H1 (cell line): ENCODE measurements around the gene C19orf38. TPM values are rescaled to one million over a fixed set of nuclear protein-coding genes. Genes with fewer than 3 reads are reported as not detected.

ENCODE experiments used
- CTCF ChIA-PET: fragments of 300-600 bp; sonication (Branson Sonifier 250); formaldehyde crosslinking; loops from one replicate; lab custom pipeline; 2021; ENCODE audit not compliant: partially characterized antibody; lab: Charles Lee
- POLR2A ChIA-PET: fragments of 300-600 bp; sonication (Branson Sonifier 250); formaldehyde crosslinking; loops from one replicate; lab custom pipeline; 2021; ENCODE audit warnings: inconsistent platforms; ENCODE audit not compliant: partially characterized antibody; lab: Charles Lee
- DNase-seq, 2 experiments: peaks; one replicate each; pipeline versions ENCODE4 v3.0.0 to v3.0.0-alpha.2; 2010 to 2022; ENCODE audit warnings: low spot score in 2 of 2, low read depth in 1 of 2, mixed read lengths in 1 of 2
- FAIRE-seq: peaks from 2 replicates; lab custom pipeline; 2011; peaks lifted over from hg19 to GRCh38; lab: Jason Lieb, UNC
- H2AFZ ChIP-seq: 2 replicates; pipeline ENCODE4 v1.8.1; 2012; ENCODE audit warnings: low read length, inconsistent platforms
- H2AK5ac ChIP-seq: 2 replicates; pipeline ENCODE4 v1.6.1; 2013; ENCODE audit warnings: low read depth, low read length
- H2BK120ac ChIP-seq: replicated peaks from 2 replicates; pipeline ENCODE3; 2013; ENCODE audit warnings: low read depth, low read length, inconsistent platforms
- H2BK12ac ChIP-seq: 2 replicates; pipeline ENCODE4 v1.6.1; 2013; ENCODE audit warnings: low read depth, low read length
- H2BK15ac ChIP-seq: 2 replicates; pipeline ENCODE4 v1.6.1; 2013; ENCODE audit warnings: low read length
- H2BK20ac ChIP-seq: 2 replicates; pipeline ENCODE4 v1.6.1; 2013; ENCODE audit warnings: low read length
- H2BK5ac ChIP-seq: 2 replicates; pipeline ENCODE4 v1.6.1; 2013; ENCODE audit warnings: low read depth, low read length
- H3K14ac ChIP-seq: 2 replicates; pipeline ENCODE4 v1.6.1; 2013; ENCODE audit warnings: inconsistent platforms; ENCODE audit not compliant: insufficient read length
- H3K18ac ChIP-seq: 2 replicates; pipeline ENCODE4 v1.6.1; 2013; ENCODE audit warnings: low read length; ENCODE audit errors: extremely low read depth
- H3K23ac ChIP-seq: 2 replicates; pipeline ENCODE4 v1.6.1; 2013; ENCODE audit warnings: inconsistent platforms; ENCODE audit not compliant: insufficient read length
- H3K23me2 ChIP-seq: 2 replicates; pipeline ENCODE4 v1.6.1; 2013; ENCODE audit warnings: low read depth, low read length
- H3K27ac ChIP-seq: 2 replicates; pipeline ENCODE4 v1.6.1; 2011; ENCODE audit warnings: low read depth, low read length, inconsistent platforms
- H3K27me3 ChIP-seq, 4 experiments: replicated peaks in 1 of 4; 1 replicate in 1 of 4; 2 replicates in 3 of 4; pipeline versions ENCODE4 v1.6.1 to v1.8.1; 2011 to 2013; ENCODE audit warnings: low read length in 3 of 4, mild to moderate bottlenecking in 3 of 4, inconsistent platforms in 2 of 4, mixed read lengths in 2 of 4, moderate library complexity in 1 of 4; ENCODE audit not compliant: control insufficient read depth in 3 of 4, insufficient read depth in 3 of 4; ENCODE audit errors: extremely low read depth in 1 of 4
- H3K36me3 ChIP-seq, 4 experiments: 2 replicates each; pipeline versions ENCODE4 v1.6.1 to v1.8.1; 2011 to 2013; ENCODE audit warnings: mild to moderate bottlenecking in 4 of 4, low read length in 3 of 4, moderate library complexity in 2 of 4, control low read depth in 1 of 4, inconsistent platforms in 1 of 4; ENCODE audit not compliant: insufficient read depth in 4 of 4, control insufficient read depth in 2 of 4
- H3K4ac ChIP-seq: replicated peaks from 2 replicates; pipeline ENCODE3; 2013; ENCODE audit warnings: low read length, low read depth, mixed read lengths, inconsistent platforms; ENCODE audit not compliant: insufficient read length
- H3K4me1 ChIP-seq, 4 experiments: replicated peaks in 1 of 4; 1 replicate in 1 of 4; 2 replicates in 3 of 4; pipeline versions ENCODE4 v1.6.1 to v1.8.1; 2011 to 2013; ENCODE audit warnings: low read length in 3 of 4, inconsistent platforms in 2 of 4, mixed read lengths in 1 of 4; ENCODE audit not compliant: insufficient read depth in 4 of 4, control insufficient read depth in 3 of 4
- H3K4me2 ChIP-seq, 2 experiments: 2 replicates each; pipeline versions ENCODE4 v1.6.1 to v1.8.1; 2011 to 2013; ENCODE audit warnings: low read depth in 2 of 2, low read length in 2 of 2, control low read depth in 1 of 2, inconsistent platforms in 1 of 2, mild to moderate bottlenecking in 1 of 2; ENCODE audit not compliant: insufficient read depth in 1 of 2
- H3K4me3 ChIP-seq, 4 experiments: fragments of 200-600, 300-600 bp in 1 of 4; sonication (generic), shearing (Covaris generic), sonication (Bioruptor Twin) in 1 of 4; 2 replicates each; pipeline versions ENCODE4 v1.5.1 to v1.8.1; 2011 to 2016; ENCODE audit warnings: low read length in 4 of 4, low read depth in 3 of 4, control low read depth in 2 of 4, inconsistent platforms in 2 of 4, mild to moderate bottlenecking in 2 of 4, mixed read lengths in 1 of 4, moderate library complexity in 1 of 4; ENCODE audit not compliant: insufficient read depth in 2 of 4; ENCODE audit errors: extremely low read depth in 1 of 4
- H3K56ac ChIP-seq: replicated peaks from 2 replicates; pipeline ENCODE3; 2013; ENCODE audit warnings: low read depth, mild to moderate bottlenecking, mixed read lengths, low read length, inconsistent platforms; ENCODE audit not compliant: insufficient read length
- H3K79me1 ChIP-seq: 2 replicates; pipeline ENCODE4 v1.6.1; 2013; ENCODE audit warnings: low read depth, low read length, control low read depth
- H3K79me2 ChIP-seq, 2 experiments: 2 replicates each; pipeline versions ENCODE4 v1.6.1 to v1.8.1; 2012 to 2013; ENCODE audit warnings: low read length in 2 of 2, mild to moderate bottlenecking in 2 of 2, inconsistent platforms in 1 of 2; ENCODE audit not compliant: insufficient read depth in 2 of 2, control insufficient read depth in 1 of 2
- H3K9ac ChIP-seq, 4 experiments: replicated peaks in 1 of 4; 1 replicate in 1 of 4; 2 replicates in 3 of 4; pipeline versions ENCODE4 v1.6.1 to v1.8.1; 2011 to 2013; ENCODE audit warnings: low read depth in 3 of 4, low read length in 3 of 4, control low read depth in 2 of 4, mild to moderate bottlenecking in 2 of 4, moderate library complexity in 2 of 4, inconsistent platforms in 1 of 4; ENCODE audit errors: extremely low read depth in 1 of 4
- H3K9me3 ChIP-seq, 2 experiments: 2 replicates each; pipeline versions ENCODE4 v1.6.1 to v1.8.1; 2012 to 2013; ENCODE audit warnings: mild to moderate bottlenecking in 2 of 2, moderate library complexity in 2 of 2, control low read depth in 1 of 2, inconsistent platforms in 1 of 2, low read depth in 1 of 2, low read length in 1 of 2, mixed read lengths in 1 of 2; ENCODE audit not compliant: insufficient read depth in 2 of 2
- H4K20me1 ChIP-seq, 2 experiments: replicated peaks in 1 of 2; 2 replicates each; pipeline versions ENCODE3 to v1.8.1; 2011 to 2013; ENCODE audit warnings: inconsistent platforms in 2 of 2, low read length in 2 of 2, mild to moderate bottlenecking in 1 of 2; ENCODE audit not compliant: insufficient read depth in 2 of 2, control insufficient read depth in 1 of 2
- H4K5ac ChIP-seq: 2 replicates; pipeline ENCODE4 v1.6.1; 2013; ENCODE audit warnings: low read length, low read depth, mixed read lengths, inconsistent platforms; ENCODE audit not compliant: insufficient read length
- H4K8ac ChIP-seq: 2 replicates; pipeline ENCODE4 v1.8.0; 2013; ENCODE audit warnings: mild to moderate bottlenecking, moderate library complexity, low read length, inconsistent platforms; ENCODE audit not compliant: insufficient read depth; ENCODE audit errors: extremely low read depth
- H4K91ac ChIP-seq: replicated peaks from 2 replicates; pipeline ENCODE3; 2013; ENCODE audit warnings: low read length, mixed read lengths, inconsistent platforms; ENCODE audit not compliant: insufficient read length
- CBX5 ChIP-seq: fragments of 300-800, 300-1000 bp; sonication (generic); IDR thresholded peaks from 2 replicates; pipeline ENCODE4 v1.7.1; 2016; ENCODE audit warnings: antibody characterized with exemption, low read length, low read depth
- CHD1 ChIP-seq: IDR thresholded peaks from 2 replicates; pipeline ENCODE4 v1.6.1; 2012; ENCODE audit warnings: low read depth, low read length, improper control_type of control experiment
- E2F6 ChIP-seq: IDR thresholded peaks from 2 replicates; pipeline ENCODE4 v1.6.1; 2012; ENCODE audit warnings: inconsistent platforms
- HDAC6 ChIP-seq: IDR thresholded peaks from one replicate; pipeline ENCODE4 v1.7.1; 2012; ENCODE audit warnings: low read depth, mild to moderate bottlenecking, inconsistent platforms, low read length, moderate library complexity
- MAFK ChIP-seq: IDR thresholded peaks from 2 replicates; pipeline ENCODE4 v1.6.1; 2012; ENCODE audit warnings: low read depth, mild to moderate bottlenecking, improper control_type of control experiment, low read length
- MAX ChIP-seq: IDR thresholded peaks from 2 replicates; pipeline ENCODE4 v1.6.1; 2012; ENCODE audit warnings: inconsistent platforms
- NANOG ChIP-seq: IDR thresholded peaks from 2 replicates; pipeline ENCODE4 v1.6.1; 2011; ENCODE audit warnings: low read length, low read depth, mild to moderate bottlenecking, inconsistent platforms; ENCODE audit not compliant: insufficient read depth, poor library complexity, severe bottlenecking
- PHF8 ChIP-seq: fragments of 200-600 bp; sonication (generic); conservative IDR thresholded peaks from 2 replicates; pipeline ENCODE4 v1.7.1; 2012; ENCODE audit warnings: low read depth, mild to moderate bottlenecking, inconsistent platforms, low read length, moderate library complexity
- SRF ChIP-seq: IDR thresholded peaks from 2 replicates; pipeline ENCODE4 v1.6.1; 2011; ENCODE audit warnings: mild to moderate bottlenecking, low read depth, low read length, moderate library complexity
- WGBS, 2 experiments: shearing (Covaris generic) in 1 of 2; methylation state at CpG; one replicate each; pipeline versions ENCODE4 v1.1.6 to v1.1.7; 2013 to 2015; ENCODE audit warnings: low lambda C conversion rate in 2 of 2, mixed read lengths in 2 of 2, inconsistent platforms in 1 of 2, low coverage in 1 of 2, missing lambda C conversion rate in 1 of 2; ENCODE audit not compliant: insufficient replicate concordance in 2 of 2, insufficient coverage in 1 of 2, insufficient read length in 1 of 2; ENCODE audit errors: extremely low coverage in 1 of 2, missing lambda C conversion rate in 1 of 2; 5-methylcytosine and 5-hydroxymethylcytosine counted together
- polyA plus RNA-seq, 7 experiments: library from polyadenylated mRNA; depleted of rRNA in 3 of 7; stranded (reverse) in 5 of 7; unstranded in 2 of 7; fragments of >200 nt in 5 of 7; fragments of 200-250 nt in 2 of 7; gene quantifications; 1 replicate in 5 of 7; 2 replicates in 1 of 7; 4 replicates in 1 of 7; pipeline versions ENCODE4 v1.2.1 to v1.2.3, GENCODE V29; 2011 to 2013; ENCODE audit warnings: missing spikeins in 2 of 7, mixed read lengths in 2 of 7
- total RNA-seq: library from RNA; stranded (reverse); fragmentation: NEBNext Ultra II Directional; extraction: Animal tissue kit (Norgen Biotek cat#: 25700); gene quantifications from 2 replicates; pipeline ENCODE4 v1.2.1, GENCODE V29; 2021

The C19orf38 gene
- total and polyA plus RNA-seq, 2 of the 8 experiments (the other 6 are each of a cell fraction or from before 2014, with no cell fraction given) = 0.53 TPM; not detected in 1

GRCh38 chr19:10815007-10815536 is 33.1 kb upstream of the C19orf38 start:
- H3K9ac ChIP-seq = no peak overlapping the region
- H3K18ac ChIP-seq = no peak overlapping the region
- no peaks in the 10 kb centered on the region for H3K27me3 ChIP-seq
- H2BK15ac ChIP-seq = no peak overlapping the region
- no peak overlapping the region for H4K91ac ChIP-seq
- H2BK20ac ChIP-seq = no peak overlapping the region
- no peaks in the 10 kb centered on the region for H3K79me2 ChIP-seq
- no peak overlapping the region for H3K23ac ChIP-seq
- no peaks in the 10 kb centered on the region for H3K79me1 ChIP-seq
- CTCF ChIA-PET = interaction anchor here (0.7 to 1.2 kb wide), 4 partner anchors 10 to 84 kb away, joined by 3 read pairs; no protein-coding TSS in a partner anchor
- no peak overlapping the region for H3K27ac ChIP-seq
- peaks cover 0 to 6% of the 10 kb centered on the region in 2 experiments for H4K20me1 ChIP-seq
- no peaks in the 10 kb centered on the region for H3K9me3 ChIP-seq
- no peak overlapping the region for H2BK12ac ChIP-seq
- no peak overlapping the region for H2BK5ac ChIP-seq
- H2AFZ ChIP-seq = no peak overlapping the region
- no peaks in the 10 kb centered on the region for H3K23me2 ChIP-seq
- peak overlapping the region; percentile 41 for H4K8ac ChIP-seq
- H3K4me3 ChIP-seq = no peak overlapping the region
- no peak for DNase-seq
- WGBS, 2 experiments = 94% methylated on average over 9 of the region's 9 CpGs; no CpG with 5 or more reads in 1 of the 2 experiments
- H4K5ac ChIP-seq = no peak overlapping the region
- no peak for FAIRE-seq
- H3K4me2 ChIP-seq = no peak overlapping the region
- peaks cover 0 to 3% (median under 1%) of the 10 kb centered on the region in 4 experiments; a peak in 2 of 8 replicates for H3K36me3 ChIP-seq
- H3K4ac ChIP-seq = no peak overlapping the region
- no peak overlapping the region for H2AK5ac ChIP-seq
- H3K56ac ChIP-seq = no peak overlapping the region
- H2BK120ac ChIP-seq = no peak overlapping the region
- no peak overlapping the region for H3K14ac ChIP-seq
- no peak for TF ChIP-seq PHF8
- TF ChIP-seq MAFK = no peak
- TF ChIP-seq CHD1 = no peak
- TF ChIP-seq E2F6 = no peak
- no peak for TF ChIP-seq SRF
- no peak for TF ChIP-seq NANOG
- no peak for TF ChIP-seq HDAC6
- no peak for TF ChIP-seq CBX5
- no peak for TF ChIP-seq MAX
- H3K4me1 ChIP-seq = no peaks in the 10 kb centered on the region; a peak in 1 of 7 replicates
- POLR2A ChIA-PET = interaction anchor here (0.7 to 1.0 kb wide), 2 partner anchors 11 to 21 kb away, joined by 5 read pairs; partner anchors contain the start of gene TMED1
